Measurements from ENCODE around the gene RFLNA. TPM values are rescaled to one million over a fixed set of nuclear protein-coding genes. Genes with fewer than 3 reads are reported as not detected.

RFLNA gene
- total RNA-seq, 1 experiment from 2014 or later: 1.1 TPM

GRCh38 chr12:124251186-124251585 is 43.7 kb upstream of the RFLNA start:
- POLR2A ChIA-PET (ENCODE audit: low non-redundant PET): no interaction called here
- Histone ChIP-seq H3K27ac (ENCODE audit: low read depth, low read length, poor library complexity, severe bottlenecking) (no peak overlapping the region), H3K36me3 (ENCODE audit: insufficient read depth, low read length, poor library complexity, severe bottlenecking) (no peaks in the 10 kb centered on the region), H3K27me3 (replicated peaks; ENCODE audit: insufficient read depth, low read depth, low read length, poor library complexity) (peaks cover 3% of the 10 kb centered on the region), H3K4me1 (ENCODE audit: insufficient read depth, low read length, poor library complexity, severe bottlenecking) (no peaks in the 10 kb centered on the region), H3K4me3 (ENCODE audit: low read depth, low read length, poor library complexity, severe bottlenecking) (no peak overlapping the region), H3K9me3 (ENCODE audit: low read depth, low read length, poor library complexity, severe bottlenecking) (peaks cover 3% of the 10 kb centered on the region)
- no TSS peak for BruUV-seq (replicated peaks)
- intact Hi-C loops (cut with micrococcal nuclease; ENCODE audit: unreplicated experiment): no loop called here
- DNase-seq (ENCODE audit: low spot score): no peak
- CTCF ChIA-PET: no interaction called here
- TF ChIP-seq CTCF (conservative IDR thresholded peaks at IDR 0.05; ENCODE audit: low read depth, low read length): no peak
- TF ChIP-seq EZH2 (IDR thresholded peaks at IDR 0.05; ENCODE audit: borderline replicate concordance, low read depth, low read length, poor library complexity, severe bottlenecking): no peak

GRCh38 chr12:124252964-124253363 is 41.9 kb upstream of the RFLNA start:
- Histone ChIP-seq H3K4me3 (ENCODE audit: low read depth, low read length, poor library complexity, severe bottlenecking) (no peak overlapping the region), H3K27me3 (replicated peaks; ENCODE audit: insufficient read depth, low read depth, low read length, poor library complexity) (peaks cover 20% of the 10 kb centered on the region), H3K4me1 (ENCODE audit: insufficient read depth, low read length, poor library complexity, severe bottlenecking) (no peaks in the 10 kb centered on the region), H3K27ac (ENCODE audit: low read depth, low read length, poor library complexity, severe bottlenecking) (no peak overlapping the region), H3K9me3 (ENCODE audit: low read depth, low read length, poor library complexity, severe bottlenecking) (no peaks in the 10 kb centered on the region), H3K36me3 (ENCODE audit: insufficient read depth, low read length, poor library complexity, severe bottlenecking) (no peaks in the 10 kb centered on the region)
- BruUV-seq (replicated peaks): no TSS peak
- intact Hi-C loops (cut with micrococcal nuclease; ENCODE audit: unreplicated experiment): no loop called here
- CTCF ChIA-PET: no interaction called here
- DNase-seq (ENCODE audit: low spot score): no peak
- TF ChIP-seq CTCF (conservative IDR thresholded peaks at IDR 0.05; ENCODE audit: low read depth, low read length): no peak
- TF ChIP-seq EZH2 (IDR thresholded peaks at IDR 0.05; ENCODE audit: borderline replicate concordance, low read depth, low read length, poor library complexity, severe bottlenecking): no peak
- POLR2A ChIA-PET (ENCODE audit: low non-redundant PET): no interaction called here

GRCh38 chr12:124254126-124254525 is 40.8 kb upstream of the RFLNA start:
- DNase-seq (ENCODE audit: low spot score): no peak
- no peaks in the 10 kb centered on the region for H3K9me3 ChIP-seq (ENCODE audit: low read depth, low read length, poor library complexity, severe bottlenecking)
- peaks cover 29% of the 10 kb centered on the region for H3K27me3 ChIP-seq (replicated peaks; ENCODE audit: insufficient read depth, low read depth, low read length, poor library complexity)
- TF ChIP-seq CTCF (conservative IDR thresholded peaks at IDR 0.05; ENCODE audit: low read depth, low read length) (no peak), EZH2 (IDR thresholded peaks at IDR 0.05; ENCODE audit: borderline replicate concordance, low read depth, low read length, poor library complexity, severe bottlenecking) (no peak)
- no peaks in the 10 kb centered on the region for H3K36me3 ChIP-seq (ENCODE audit: insufficient read depth, low read length, poor library complexity, severe bottlenecking)
- intact Hi-C loops (cut with micrococcal nuclease; ENCODE audit: unreplicated experiment): no loop called here
- BruUV-seq (replicated peaks): no TSS peak
- POLR2A ChIA-PET (ENCODE audit: low non-redundant PET): no interaction called here
- H3K4me1 ChIP-seq (ENCODE audit: insufficient read depth, low read length, poor library complexity, severe bottlenecking): no peaks in the 10 kb centered on the region
- no peak overlapping the region for H3K4me3 ChIP-seq (ENCODE audit: low read depth, low read length, poor library complexity, severe bottlenecking)
- CTCF ChIA-PET: no interaction called here
- H3K27ac ChIP-seq (ENCODE audit: low read depth, low read length, poor library complexity, severe bottlenecking): no peak overlapping the region

Data from A673 (cell line).